Measurements from ENCODE around the gene NME2. TPM values are rescaled to one million over a fixed set of nuclear protein-coding genes. Genes with fewer than 3 reads are reported as not detected.

Gene NME2
- 100 to 1,000 TPM; 202 to 486 (median 387) TPM for total RNA-seq

DNA sequence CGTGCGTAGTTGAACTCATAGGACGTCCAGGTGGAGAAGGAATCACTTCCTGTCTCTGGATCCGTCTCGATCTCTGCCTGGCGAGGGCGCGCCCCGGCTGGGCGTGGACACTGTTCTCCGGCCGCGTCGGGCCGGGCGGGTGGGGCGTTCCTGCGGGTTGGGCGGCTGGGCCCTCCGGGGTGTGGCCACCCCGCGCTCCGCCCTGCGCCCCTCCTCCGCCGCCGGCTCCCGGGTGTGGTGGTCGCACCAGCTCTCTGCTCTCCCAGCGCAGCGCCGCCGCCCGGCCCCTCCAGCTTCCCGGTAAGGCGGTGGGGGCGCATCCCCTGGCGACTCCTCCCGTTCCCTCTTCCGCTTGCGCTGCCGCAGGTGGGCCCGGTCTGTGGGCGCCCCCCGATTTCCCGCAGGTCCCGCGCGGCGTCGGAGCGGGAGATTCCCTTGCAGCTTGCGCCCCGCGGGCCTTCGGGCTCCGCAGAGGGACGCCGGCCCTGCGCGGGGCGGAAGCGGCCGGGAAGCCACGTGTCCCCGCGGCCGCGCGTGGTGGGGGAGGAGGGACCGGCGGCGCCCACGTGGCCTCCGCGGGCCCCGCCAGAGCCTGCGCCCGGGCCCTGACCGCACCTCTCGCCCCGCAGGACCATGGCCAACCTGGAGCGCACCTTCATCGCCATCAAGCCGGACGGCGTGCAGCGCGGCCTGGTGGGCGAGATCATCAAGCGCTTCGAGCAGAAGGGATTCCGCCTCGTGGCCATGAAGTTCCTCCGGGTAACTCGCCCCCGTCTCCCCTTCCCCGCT lies at the start of gene NME2:
Gene NME2, plus strand, starts transcription at position 214 of the 789 bp plus-strand sequence. Its CDS starts 420 bp downstream, at position 634.
- no peaks in the 10 kb centered on the region for H3K9me3 ChIP-seq
- H3K4me3 ChIP-seq (replicated peaks in 1 of 3): peak within 1 kb of the TSS; percentile 75 to 93 (median 87)
- no peaks in the 10 kb centered on the region for H3K27me3 ChIP-seq
- intact Hi-C loops (cut with DNase I): loop anchor here (5.0 kb wide), 1 partner anchor 96 kb away; the partner anchor contains the start of genes MBTD1 and UTP18
- peak; percentile 90 to 91 for DNase-seq
- WGBS, 2 donors: 0% methylated on average over 3 to 19 of the region's 98 CpGs
- H3K4me1 ChIP-seq: peaks cover 14 to 15% of the 10 kb centered on the region in 2 donors
- peak within 1 kb of the TSS; percentile 82 to 94 (median 90) for H3K27ac ChIP-seq
- H3K36me3 ChIP-seq: peaks cover 11 to 27% of the 10 kb centered on the region in 2 donors
- TF ChIP-seq, protein P1, sequence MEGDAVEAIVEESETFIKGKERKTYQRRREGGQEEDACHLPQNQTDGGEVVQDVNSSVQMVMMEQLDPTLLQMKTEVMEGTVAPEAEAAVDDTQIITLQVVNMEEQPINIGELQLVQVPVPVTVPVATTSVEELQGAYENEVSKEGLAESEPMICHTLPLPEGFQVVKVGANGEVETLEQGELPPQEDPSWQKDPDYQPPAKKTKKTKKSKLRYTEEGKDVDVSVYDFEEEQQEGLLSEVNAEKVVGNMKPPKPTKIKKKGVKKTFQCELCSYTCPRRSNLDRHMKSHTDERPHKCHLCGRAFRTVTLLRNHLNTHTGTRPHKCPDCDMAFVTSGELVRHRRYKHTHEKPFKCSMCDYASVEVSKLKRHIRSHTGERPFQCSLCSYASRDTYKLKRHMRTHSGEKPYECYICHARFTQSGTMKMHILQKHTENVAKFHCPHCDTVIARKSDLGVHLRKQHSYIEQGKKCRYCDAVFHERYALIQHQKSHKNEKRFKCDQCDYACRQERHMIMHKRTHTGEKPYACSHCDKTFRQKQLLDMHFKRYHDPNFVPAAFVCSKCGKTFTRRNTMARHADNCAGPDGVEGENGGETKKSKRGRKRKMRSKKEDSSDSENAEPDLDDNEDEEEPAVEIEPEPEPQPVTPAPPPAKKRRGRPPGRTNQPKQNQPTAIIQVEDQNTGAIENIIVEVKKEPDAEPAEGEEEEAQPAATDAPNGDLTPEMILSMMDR (IDR thresholded peaks at IDR 0.05): no peak
- peak in 1 of 2 donors; percentile 80 for TF ChIP-seq POLR2A (IDR thresholded peaks at IDR 0.05)

DNA sequence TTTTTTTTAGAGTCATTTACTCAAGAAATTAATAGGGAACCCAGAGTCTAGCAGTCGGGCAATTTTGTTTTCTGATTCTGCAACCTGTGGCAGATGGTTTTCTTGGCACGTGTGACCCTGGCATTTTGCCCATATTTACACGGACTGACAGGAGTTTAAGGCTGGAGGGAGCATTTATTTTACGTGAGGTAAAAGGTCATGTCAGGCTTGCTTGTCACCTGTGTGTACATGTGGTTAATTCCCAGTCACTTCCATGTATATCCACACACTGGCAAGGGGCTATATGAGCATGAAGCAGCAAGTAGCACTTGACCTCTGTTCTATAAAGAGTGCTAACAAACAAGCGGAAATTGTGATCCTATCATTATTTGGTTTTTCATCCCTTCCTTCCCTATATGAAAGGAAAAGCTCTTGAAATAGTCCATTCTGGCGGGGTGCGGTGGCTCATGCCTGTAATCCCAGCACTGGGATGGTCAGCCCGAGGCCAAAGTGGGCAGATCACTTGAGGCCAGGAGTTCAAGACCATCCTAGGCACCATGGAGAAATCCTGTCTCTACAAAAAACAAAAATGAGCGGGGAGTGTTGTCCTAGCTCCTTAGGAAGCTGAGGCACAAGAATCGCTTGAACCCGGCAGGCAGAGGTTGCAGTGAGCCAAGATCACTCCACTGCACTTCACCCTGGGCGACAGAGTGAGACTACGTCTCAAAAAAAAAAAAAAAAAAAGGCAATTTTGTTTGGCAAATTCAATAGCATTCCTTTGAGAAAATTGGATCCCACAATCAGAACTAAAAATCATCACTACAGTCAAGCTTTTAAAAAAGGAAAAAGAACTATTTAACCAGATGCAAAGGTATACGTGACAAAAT lies 47.6 kb upstream of the NME2 start:
- WGBS, 2 donors: 25 to 29% methylated on average over 14 of the region's 14 CpGs
- Histone ChIP-seq H3K36me3 (no peaks in the 10 kb centered on the region), H3K9me3 (no peaks in the 10 kb centered on the region), H3K27me3 (no peaks in the 10 kb centered on the region), H3K4me1 (peaks cover 49 to 56% of the 10 kb centered on the region in 2 donors), H3K27ac (peak overlapping the region; percentile 99 to 100 (median 99)), H3K4me3 (replicated peaks in 1 of 3) (peak overlapping the region in 2 of 3 donors; percentile 94 to 98)
- DNase-seq: peak; percentile 70 to 72
- no peak for TF ChIP-seq POLR2A (IDR thresholded peaks at IDR 0.05)
- TF ChIP-seq, protein P1 (IDR thresholded peaks at IDR 0.05): peak in 1 of 6 experiments; percentile 3
- intact Hi-C loops (cut with DNase I): no loop called here

- H3K27ac ChIP-seq: peak overlapping the region; percentile 99 to 100 (median 99)
- DNase-seq: peak; percentile 41
- no peaks in the 10 kb centered on the region for H3K27me3 ChIP-seq
- H3K36me3 ChIP-seq: no peaks in the 10 kb centered on the region
- TF ChIP-seq POLR2A (IDR thresholded peaks at IDR 0.05): peak in 1 of 2 donors; percentile 37
- TF ChIP-seq, protein P1 (IDR thresholded peaks at IDR 0.05): peak in 3 of 6 experiments; percentile 18 to 47 (median 28)
- no peaks in the 10 kb centered on the region for H3K9me3 ChIP-seq
- peak overlapping the region; percentile 94 to 99 (median 98) for H3K4me3 ChIP-seq (replicated peaks in 1 of 3)
- intact Hi-C loops (cut with DNase I): no loop called here
- peaks cover 43 to 45% of the 10 kb centered on the region in 2 donors for H3K4me1 ChIP-seq
- WGBS, 2 donors: 1 to 4% methylated on average over 19 to 22 of the region's 49 CpGs
Observed at GRCh38 chr17:51119415-51120356, 46.5 kb upstream of the NME2 start.

- WGBS, 2 donors: 0% methylated on average over 14 of the region's 42 CpGs; no CpG with 5 or more reads in 1 of the 2 donors
- H3K4me1 ChIP-seq: peaks cover 38 to 39% of the 10 kb centered on the region in 2 donors
Observed at GRCh38 chr17:51120357-51120738, 45.9 kb upstream of the NME2 start.

More at GRCh38 chr17:51120357-51120738, 45.9 kb upstream of the NME2 start:
- no peaks in the 10 kb centered on the region for H3K9me3 ChIP-seq
- H3K36me3 ChIP-seq: no peaks in the 10 kb centered on the region
- H3K4me3 ChIP-seq (replicated peaks in 1 of 3): peak overlapping the region; percentile 94 to 99 (median 98)
- TF ChIP-seq, protein P1 (IDR thresholded peaks at IDR 0.05): no peak
- TF ChIP-seq POLR2A (IDR thresholded peaks at IDR 0.05): no peak
- peak overlapping the region; percentile 99 to 100 (median 99) for H3K27ac ChIP-seq
- H3K27me3 ChIP-seq: no peaks in the 10 kb centered on the region
- intact Hi-C loops (cut with DNase I): no loop called here
- peak; percentile 53 to 58 for DNase-seq
